PC-3 (cell line): ENCODE measurements around the gene ACVR1. TPM values are rescaled to one million over a fixed set of nuclear protein-coding genes. Genes with fewer than 3 reads are reported as not detected.

Source experiments
- ATAC-seq: fragments of 200-7000 bp; cut with Tn5 transposase; 2 replicates; pipeline ENCODE4 v1.9.1; 2020; ENCODE audit warnings: mild to moderate bottlenecking, moderate library complexity
- BruUV-seq: library from RNA; stranded (reverse); fragments of 400-500 nt; replicated peaks from 2 replicates; lab custom pipeline; 2021; lab: Mats Ljungman, UMichigan
- CTCF ChIA-PET: fragments of 300-600 bp; sonication (Branson Sonifier 250); formaldehyde crosslinking; loops from one replicate; lab custom pipeline; 2022; ENCODE audit warnings: antibody characterized with exemption; lab: Charles Lee
- POLR2A ChIA-PET: fragments of 300-600 bp; sonication (Branson Sonifier 250); formaldehyde crosslinking; loops from one replicate; lab custom pipeline; 2022; ENCODE audit warnings: antibody characterized with exemption; ENCODE audit not compliant: unreplicated experiment; lab: Charles Lee
- DNase-seq: peaks from one replicate; pipeline ENCODE4 v3.0.0-alpha.2; 2015
- H2AFZ ChIP-seq: fragments of 300-600 bp; sonication (generic); 2 replicates; pipeline ENCODE4 v1.6.0; 2016; ENCODE audit warnings: antibody characterized with exemption, low read length
- H3F3A ChIP-seq: fragments of 300-600 bp; sonication (generic); one replicate; pipeline ENCODE4 v1.6.0; 2017; ENCODE audit warnings: antibody characterized with exemption, low read length, control low read depth, mild to moderate bottlenecking; ENCODE audit not compliant: unreplicated experiment
- H3K27ac ChIP-seq: fragments of 300-600 bp; sonication (generic); 2 replicates; pipeline ENCODE4 v1.5.1; 2016; ENCODE audit warnings: mild to moderate bottlenecking, low read length
- H3K27me3 ChIP-seq: fragments of 300-600 bp; sonication (generic); 2 replicates; pipeline ENCODE4 v1.6.1; 2016; ENCODE audit warnings: low read length, mixed read lengths
- H3K36me3 ChIP-seq: fragments of 300-600 bp; sonication (generic); 2 replicates; pipeline ENCODE4 v1.6.1; 2016; ENCODE audit warnings: low read depth, mixed run types, low read length, mixed read lengths
- H3K4me1 ChIP-seq: fragments of 300-600 bp; sonication (generic); 2 replicates; pipeline ENCODE4 v1.5.1; 2016; ENCODE audit warnings: low read length; ENCODE audit not compliant: insufficient read depth
- H3K4me2 ChIP-seq: fragments of 300-600 bp; sonication (generic); 2 replicates; pipeline ENCODE4 v1.6.0; 2016; ENCODE audit warnings: low read length
- H3K4me3 ChIP-seq: fragments of 300-600 bp; sonication (generic); 2 replicates; pipeline ENCODE4 v1.5.1; 2016; ENCODE audit warnings: mild to moderate bottlenecking, low read length, mixed read lengths
- H3K79me2 ChIP-seq: fragments of 300-600 bp; sonication (generic); 2 replicates; pipeline ENCODE4 v1.6.1; 2017; ENCODE audit warnings: low read length, mixed read lengths
- H3K9ac ChIP-seq: fragments of 300-600 bp; sonication (generic); 2 replicates; pipeline ENCODE4 v1.6.0; 2016; ENCODE audit warnings: mild to moderate bottlenecking, low read length
- H3K9me2 ChIP-seq: fragments of 300-600 bp; sonication (generic); replicated peaks from 2 replicates; pipeline ENCODE4 v1.6.1; 2016; ENCODE audit warnings: mixed run types, low read length, mixed read lengths
- H3K9me3 ChIP-seq: fragments of 300-600 bp; sonication (generic); 2 replicates; pipeline ENCODE4 v1.6.1; 2016; ENCODE audit warnings: low read length, mixed read lengths
- H4K20me1 ChIP-seq: fragments of 300-600 bp; sonication (generic); 2 replicates; pipeline ENCODE4 v1.6.1; 2016; ENCODE audit warnings: low read length, mixed read lengths
- CTCF ChIP-seq: fragments of 300-600 bp; sonication (generic); conservative IDR thresholded peaks from 2 replicates; pipeline ENCODE4 v1.5.1; 2017; ENCODE audit warnings: antibody characterized with exemption, low read depth, mild to moderate bottlenecking, low read length
- EZH2 ChIP-seq: fragments of 300-600 bp; sonication (generic); IDR thresholded peaks from one replicate; pipeline ENCODE4 v1.6.1; 2017; ENCODE audit warnings: antibody characterized with exemption, mild to moderate bottlenecking, low read length; ENCODE audit not compliant: unreplicated experiment
- EZH2phosphoT487 ChIP-seq: fragments of 300-600 bp; sonication (generic); IDR thresholded peaks from 2 replicates; pipeline ENCODE4 v1.6.1; 2018; ENCODE audit warnings: mild to moderate bottlenecking, antibody characterized with exemption, low read length, borderline replicate concordance
- intact Hi-C: fragments of 100-400 bp; cut with micrococcal nuclease; formaldehyde crosslinking; loops from 2 replicates; pipeline ENCODE4 v1.9.0; 2023
- total RNA-seq: library from RNA; depleted of rRNA; stranded (reverse); fragments of >200 nt; gene quantifications from 2 replicates; pipeline ENCODE4 v1.2.3, GENCODE V29; 2014

Gene ACVR1
- total RNA-seq, 1 experiment from 2014 or later = 6.7 TPM

GRCh38 chr2:157843935-157844334 lies 32.2 kb downstream of the ACVR1 start:
- ATAC-seq = no peak
- no peak for DNase-seq
- no peaks in the 10 kb centered on the region for H4K20me1 ChIP-seq
- no peak for TF ChIP-seq EZH2phosphoT487
- TF ChIP-seq CTCF = no peak
- no peak for TF ChIP-seq EZH2
- no peak overlapping the region for H2AFZ ChIP-seq
- H3K9ac ChIP-seq = no peak overlapping the region
- BruUV-seq = no TSS peak
- no peaks in the 10 kb centered on the region for H3F3A ChIP-seq
- H3K4me1 ChIP-seq = peaks cover 18% of the 10 kb centered on the region
- no peak overlapping the region for H3K4me3 ChIP-seq
- H3K9me2 ChIP-seq = no peaks in the 10 kb centered on the region
- POLR2A ChIA-PET = no interaction called here
- H3K4me2 ChIP-seq = no peak overlapping the region
- H3K27ac ChIP-seq = no peak overlapping the region
- intact Hi-C loops = no loop called here
- H3K36me3 ChIP-seq = no peaks in the 10 kb centered on the region
- peaks cover 7% of the 10 kb centered on the region; the same call in 1 of the 2 replicates for H3K79me2 ChIP-seq
- H3K9me3 ChIP-seq = no peaks in the 10 kb centered on the region
- no peaks in the 10 kb centered on the region for H3K27me3 ChIP-seq
- CTCF ChIA-PET = no interaction called here

GRCh38 chr2:157843081-157843480 lies 33.0 kb downstream of the ACVR1 start:
- Histone ChIP-seq H3K9ac (no peak overlapping the region), H3K4me2 (no peak overlapping the region), H2AFZ (no peak overlapping the region), H4K20me1 (no peaks in the 10 kb centered on the region), H3F3A (no peaks in the 10 kb centered on the region), H3K9me2 (no peaks in the 10 kb centered on the region), H3K27ac (no peak overlapping the region), H3K79me2 (no peaks in the 10 kb centered on the region), H3K9me3 (no peaks in the 10 kb centered on the region), H3K27me3 (no peaks in the 10 kb centered on the region), H3K4me1 (peaks cover 19% of the 10 kb centered on the region), H3K4me3 (no peak overlapping the region), H3K36me3 (no peaks in the 10 kb centered on the region)
- no peak for DNase-seq
- TF ChIP-seq EZH2 = no peak
- TF ChIP-seq EZH2phosphoT487 = no peak
- no peak for TF ChIP-seq CTCF
- intact Hi-C loops = no loop called here
- POLR2A ChIA-PET = no interaction called here
- CTCF ChIA-PET = no interaction called here
- no TSS peak for BruUV-seq
- ATAC-seq = no peak

- TF ChIP-seq EZH2 (no peak), EZH2phosphoT487 (no peak), CTCF (no peak)
- no peak overlapping the region for H3K4me3 ChIP-seq
- H3K9me3 ChIP-seq = no peaks in the 10 kb centered on the region
- H2AFZ ChIP-seq = no peak overlapping the region
- ChIA-PET CTCF (no interaction called here), POLR2A (no interaction called here)
- ATAC-seq (no peak), DNase-seq (no peak)
- H3K27ac ChIP-seq = no peak overlapping the region
- no peaks in the 10 kb centered on the region for H3F3A ChIP-seq
- H4K20me1 ChIP-seq = no peaks in the 10 kb centered on the region
- BruUV-seq = no TSS peak
- no peak overlapping the region for H3K9ac ChIP-seq
- H3K4me2 ChIP-seq = no peak overlapping the region
- intact Hi-C loops = no loop called here
- H3K36me3 ChIP-seq = no peaks in the 10 kb centered on the region
- H3K27me3 ChIP-seq = no peaks in the 10 kb centered on the region
- H3K4me1 ChIP-seq = peaks cover 25% of the 10 kb centered on the region
- no peaks in the 10 kb centered on the region for H3K9me2 ChIP-seq
- no peaks in the 10 kb centered on the region for H3K79me2 ChIP-seq
Measured at GRCh38 chr2:157842106-157842879, 33.8 kb downstream of the ACVR1 start.
